Stimulated activated CD4-positive, alpha-beta T cell treated with anti-CD3 and anti-CD28 coated beads, TNF-alpha, amount 100 ng/mL, for 1 hour (primary cell): ENCODE results near the gene PDXDC1.
"Not testable (repeated sequence)": the region's sequence is repeated elsewhere in the genome, so short reads cannot be mapped to it uniquely, and the experiment has no call there.

ENCODE experiments used
- DNase-seq, 3 donors: peaks; one replicate each; pipeline ENCODE4 v3.0.0-alpha.2; 2020; ENCODE audit warnings: low read depth in 3 of 3, low spot score in 1 of 3

PDXDC1 gene

GRCh38 chr16:15034266-15035162 is 59.7 kb downstream of the PDXDC1 start:
- DNase-seq = no peak

- no peak for DNase-seq
Measured at GRCh38 chr16:15035163-15035729, 60.4 kb downstream of the PDXDC1 start.

GRCh38 chr16:15037003-15037402 is 62.2 kb downstream of the PDXDC1 start:
- no peak for DNase-seq

- no peak for DNase-seq
Measured at GRCh38 chr16:15037745-15038144, 62.9 kb downstream of the PDXDC1 start.

- DNase-seq = no peak
Measured at GRCh38 chr16:15038689-15039088, 63.9 kb downstream of the PDXDC1 start.

- DNase-seq = no peak
Measured at GRCh38 chr16:15041271-15042004, 66.6 kb downstream of the PDXDC1 start.

- no peak for DNase-seq
Measured at GRCh38 chr16:15043344-15043743, 68.5 kb downstream of the PDXDC1 start.

GRCh38 chr16:15044286-15044685 is 69.5 kb downstream of the PDXDC1 start:
- no peak for DNase-seq

GRCh38 chr16:15045270-15045669 is 70.4 kb downstream of the PDXDC1 start:
- DNase-seq = not testable (repeated sequence)

GRCh38 chr16:15046692-15047376 is 72.0 kb downstream of the PDXDC1 start:
- DNase-seq = no peak

GRCh38 chr16:15049581-15050180 is 74.9 kb downstream of the PDXDC1 start:
- no peak for DNase-seq

- DNase-seq = not testable (repeated sequence)
Measured at GRCh38 chr16:15050440-15050839, 75.6 kb downstream of the PDXDC1 start.

GRCh38 chr16:15051387-15051951 is 76.6 kb downstream of the PDXDC1 start:
- no peak for DNase-seq

GRCh38 chr16:15052747-15053476 is 78.1 kb downstream of the PDXDC1 start:
- no peak for DNase-seq

GRCh38 chr16:15053904-15054303 is 79.1 kb downstream of the PDXDC1 start:
- no peak for DNase-seq

GRCh38 chr16:15054357-15055140 is 79.7 kb downstream of the PDXDC1 start:
- no peak for DNase-seq

- peak in 1 of 3 donors; percentile 36 for DNase-seq
Measured at GRCh38 chr16:15055141-15056053, 80.6 kb downstream of the PDXDC1 start.
